K562 (cell line): Measurements from ENCODE around the gene NTNG1.

Source experiments
- CTCF ChIP-seq, 3 experiments: IDR thresholded peaks in 2 of 3; conservative IDR thresholded peaks in 1 of 3; 2 replicates each; pipeline ENCODE4 v1.5.1; 2011 to 2012; ENCODE audit warnings: low read length in 3 of 3, mild to moderate bottlenecking in 3 of 3, control low read depth in 2 of 3, improper control_type of control experiment in 1 of 3, inconsistent platforms in 1 of 3, low read depth in 1 of 3, mixed read lengths in 1 of 3, moderate library complexity in 1 of 3; ENCODE audit not compliant: insufficient read depth in 2 of 3
- GATA2 ChIP-seq: sonication (generic); formaldehyde crosslinking; IDR thresholded peaks from 2 replicates; pipeline ENCODE4 v1.4.0; 2020; ENCODE audit warnings: mild to moderate bottlenecking, missing genetic modification reagents
- HINFP ChIP-seq: fragments of 450-650 bp; conservative IDR thresholded peaks from 2 replicates; pipeline ENCODE4 v1.6.1; 2016; ENCODE audit warnings: missing genetic modification characterization, low read depth, mild to moderate bottlenecking, control low read depth, missing compliant biosample characterization
- ILF3 ChIP-seq: fragments of 450-650 bp; IDR thresholded peaks from 2 replicates; pipeline ENCODE4 v1.6.1; 2018; ENCODE audit warnings: antibody characterized with exemption, mild to moderate bottlenecking, moderate library complexity, borderline replicate concordance
- ZNF232 ChIP-seq: sonication (generic); formaldehyde crosslinking; IDR thresholded peaks from 2 replicates; pipeline ENCODE4 v1.8.0; 2022; ENCODE audit warnings: mild to moderate bottlenecking, missing genetic modification reagents

GRCh38 chr1:107434361-107434693 is 293.5 kb downstream of the NTNG1 start:
- TF ChIP-seq ZNF232 (CRISPR knock-in tag) (no peak), GATA2 (CRISPR knock-in tag) (no peak), HINFP (tag) (no peak), ILF3 (no peak), CTCF (IDR thresholded peaks at IDR 0.05 in 2 of 3, conservative IDR thresholded peaks at IDR 0.05 in 1 of 3; ENCODE audit: insufficient read depth in 2 of 3, low read depth in 1 of 3, low read length in 3 of 3) (no peak)
